AG09309 (cell line): ENCODE data around the gene CDH13.
A peak's percentile ranks its signal among the peaks of the same experiment; 100 is the strongest.

Source experiments
- DNase-seq: peaks from one replicate; pipeline ENCODE4 v3.0.0-alpha.2; 2010; ENCODE audit warnings: low read depth
- H3K4me3 ChIP-seq: 2 replicates; pipeline ENCODE4 v1.5.1; 2011; ENCODE audit warnings: mild to moderate bottlenecking, low read depth, low read length, moderate library complexity; ENCODE audit not compliant: control insufficient read depth
- TF ChIP-seq, protein P1 (sequence below): IDR thresholded peaks from 2 replicates; pipeline ENCODE4 v1.5.1; 2011; ENCODE audit warnings: mild to moderate bottlenecking, low read depth, low read length, inconsistent platforms; ENCODE audit not compliant: insufficient read depth, control insufficient read depth; ENCODE audit errors: missing control alignments

The CDH13 gene

DNA sequence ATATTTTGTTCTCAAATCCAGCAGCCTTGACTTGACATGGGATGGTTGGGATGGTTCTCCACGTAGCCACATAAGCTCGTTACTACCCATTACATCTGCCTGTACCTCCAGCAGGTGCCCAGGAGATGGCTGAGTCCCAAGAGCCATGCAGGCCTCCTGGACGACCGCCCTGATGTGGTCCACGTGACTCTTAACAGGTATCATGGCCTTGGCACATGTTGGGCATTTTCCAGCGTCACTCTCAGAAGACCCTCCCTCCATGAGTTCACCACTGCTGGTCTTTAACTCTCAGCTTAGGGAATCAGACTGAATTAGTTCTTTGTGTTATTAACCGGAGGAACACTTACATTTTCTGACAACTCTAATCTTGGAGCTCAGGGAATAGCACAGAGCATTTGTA, 161.5 kb downstream of the CDH13 start:
- TF ChIP-seq, protein P1, sequence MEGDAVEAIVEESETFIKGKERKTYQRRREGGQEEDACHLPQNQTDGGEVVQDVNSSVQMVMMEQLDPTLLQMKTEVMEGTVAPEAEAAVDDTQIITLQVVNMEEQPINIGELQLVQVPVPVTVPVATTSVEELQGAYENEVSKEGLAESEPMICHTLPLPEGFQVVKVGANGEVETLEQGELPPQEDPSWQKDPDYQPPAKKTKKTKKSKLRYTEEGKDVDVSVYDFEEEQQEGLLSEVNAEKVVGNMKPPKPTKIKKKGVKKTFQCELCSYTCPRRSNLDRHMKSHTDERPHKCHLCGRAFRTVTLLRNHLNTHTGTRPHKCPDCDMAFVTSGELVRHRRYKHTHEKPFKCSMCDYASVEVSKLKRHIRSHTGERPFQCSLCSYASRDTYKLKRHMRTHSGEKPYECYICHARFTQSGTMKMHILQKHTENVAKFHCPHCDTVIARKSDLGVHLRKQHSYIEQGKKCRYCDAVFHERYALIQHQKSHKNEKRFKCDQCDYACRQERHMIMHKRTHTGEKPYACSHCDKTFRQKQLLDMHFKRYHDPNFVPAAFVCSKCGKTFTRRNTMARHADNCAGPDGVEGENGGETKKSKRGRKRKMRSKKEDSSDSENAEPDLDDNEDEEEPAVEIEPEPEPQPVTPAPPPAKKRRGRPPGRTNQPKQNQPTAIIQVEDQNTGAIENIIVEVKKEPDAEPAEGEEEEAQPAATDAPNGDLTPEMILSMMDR, result no peak
- no peak overlapping the region for H3K4me3 ChIP-seq
- no peak for DNase-seq

DNA sequence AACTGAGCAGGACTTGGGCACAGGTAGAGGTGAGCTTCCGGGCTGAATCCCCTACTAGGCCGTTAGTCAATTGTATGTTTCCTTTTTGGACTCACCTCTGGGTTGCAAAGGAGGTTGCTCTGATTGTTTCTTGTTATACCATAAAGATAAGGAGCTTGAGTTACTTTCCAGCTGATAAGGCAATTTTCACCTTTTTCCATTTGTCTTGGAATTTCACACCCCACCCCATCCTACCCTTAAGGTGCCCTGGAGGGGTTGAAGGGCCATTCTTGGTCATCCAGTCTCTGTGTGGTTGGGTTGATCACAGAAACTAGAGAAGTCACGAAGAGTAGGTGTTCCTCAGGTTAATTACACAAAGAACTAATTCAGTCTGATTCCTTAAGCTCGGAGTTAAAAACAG, 162.2 kb downstream of the CDH13 start:
- no peak for DNase-seq
- no peak overlapping the region for H3K4me3 ChIP-seq
- TF ChIP-seq, protein P1, result no peak

DNA sequence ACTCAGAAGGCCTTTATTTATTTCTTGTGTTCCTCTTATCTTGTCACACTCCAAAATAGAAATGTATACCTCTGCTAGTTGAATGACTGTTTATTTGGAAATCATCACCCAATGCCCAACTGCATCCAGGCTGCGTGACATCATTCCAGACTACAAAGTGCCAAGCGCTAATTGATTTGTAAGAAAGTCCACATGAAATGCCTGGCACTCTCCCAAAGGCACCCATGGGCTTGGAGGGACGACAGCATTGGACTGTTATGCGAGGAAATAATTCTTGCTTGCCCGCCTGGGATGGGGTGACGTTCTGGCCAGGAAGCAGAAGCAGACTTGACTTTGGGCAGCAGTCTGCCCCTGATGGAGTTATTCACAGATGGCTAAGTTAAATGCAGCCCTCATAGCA, 165.9 kb downstream of the CDH13 start:
- H3K4me3 ChIP-seq, result no peak overlapping the region
- no peak for DNase-seq
- TF ChIP-seq, protein P1, result no peak

DNA sequence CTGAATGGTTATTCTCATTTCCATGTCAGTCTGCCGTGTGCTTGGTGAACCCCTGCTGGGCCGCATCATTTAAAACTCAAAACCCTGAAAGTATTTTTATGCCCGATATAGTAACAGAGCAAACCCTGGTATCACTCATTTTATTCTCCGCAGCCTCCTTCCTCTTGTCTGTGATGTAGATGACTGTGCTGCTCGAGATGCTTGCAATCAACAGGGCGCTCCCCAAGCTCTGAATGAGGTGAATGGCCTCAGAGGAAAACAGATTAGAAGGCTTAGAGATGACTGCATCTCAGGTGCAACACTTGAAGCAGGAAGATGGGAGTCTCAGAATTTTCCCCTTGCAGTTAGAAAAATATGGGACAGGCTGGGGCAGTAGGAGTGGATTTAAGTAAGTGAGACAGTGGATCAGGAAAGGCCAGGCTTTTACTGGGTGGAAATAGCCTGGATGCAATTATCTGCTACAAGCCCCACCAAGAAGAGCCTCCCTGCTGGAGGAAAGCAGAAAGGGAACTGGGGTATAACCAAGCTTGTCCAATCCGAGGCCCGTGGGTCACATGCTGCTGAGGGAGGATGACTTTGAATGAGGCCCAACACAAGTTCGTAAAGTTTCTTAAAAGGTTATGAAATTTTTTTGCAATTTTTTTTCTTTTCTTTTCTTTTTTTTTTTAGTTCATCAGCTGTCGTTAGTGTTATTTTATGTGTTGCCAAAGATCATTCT, 166.9 kb downstream of the CDH13 start:
- DNase-seq, result no peak
- no peak overlapping the region for H3K4me3 ChIP-seq
- TF ChIP-seq, protein P1, result no peak

DNA sequence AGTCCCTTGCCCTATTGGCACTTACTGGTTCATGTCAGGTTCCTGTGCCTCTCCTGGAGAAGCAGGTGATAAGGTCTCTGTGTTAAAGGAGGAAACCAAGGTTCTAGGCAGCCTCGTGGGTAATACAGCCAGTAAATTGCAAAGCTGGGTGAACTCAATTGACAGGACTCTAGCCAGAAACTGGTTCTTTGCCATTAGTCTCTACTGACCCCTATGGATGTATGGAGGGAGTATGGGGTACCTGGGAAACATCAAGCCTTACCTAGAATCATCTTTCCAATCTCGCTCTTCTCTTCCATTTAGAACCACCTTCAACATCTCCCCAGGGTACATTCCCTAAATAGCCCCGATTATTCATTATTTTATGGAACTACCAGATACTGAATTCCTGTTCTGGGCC, 169.3 kb downstream of the CDH13 start:
- no peak overlapping the region for H3K4me3 ChIP-seq
- no peak for DNase-seq
- TF ChIP-seq, protein P1, result no peak

DNA sequence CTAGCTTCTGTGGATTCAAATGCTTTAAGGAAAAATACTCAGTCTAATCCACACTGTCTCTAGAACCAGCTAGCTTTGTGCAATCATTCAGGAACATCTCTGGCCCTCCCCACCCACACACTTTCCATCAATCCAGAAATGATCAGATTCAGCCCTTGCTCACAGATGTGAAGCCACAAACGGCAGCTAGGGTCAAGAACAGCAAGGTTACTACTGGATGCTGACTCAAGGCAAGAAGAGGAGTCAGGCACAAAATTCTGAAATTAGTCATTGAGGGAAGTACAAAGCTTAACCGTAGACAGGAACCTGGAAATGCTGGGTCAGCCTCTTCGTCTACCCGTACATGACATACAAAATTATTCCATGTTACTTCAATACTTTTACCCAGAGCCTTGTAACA, 174.6 kb downstream of the CDH13 start:
- DNase-seq, result peak; percentile 2
- H3K4me3 ChIP-seq, result no peak overlapping the region
- TF ChIP-seq, protein P1, result no peak
